ENCODE results near the gene KIAA1217. TPM values are rescaled to one million over a fixed set of nuclear protein-coding genes. Genes with fewer than 3 reads are reported as not detected.
A peak's percentile ranks its signal among the peaks of the same experiment; 100 is the strongest.

Gene KIAA1217
- total and polyA plus RNA-seq, 9 donors: 18.8 to 39.7 (median 21.8) TPM

GRCh38 chr10:24207781-24208611 lies 942 bp upstream of the KIAA1217 start:
- H3K27ac ChIP-seq (ENCODE audit: low read length): peak overlapping the region; percentile 91
- 59% methylated on average over 7 of the region's 13 CpGs for WGBS (ENCODE audit: insufficient coverage)
- no peaks in the 10 kb centered on the region for H3K27me3 ChIP-seq (ENCODE audit: control insufficient read depth, insufficient read depth, low read length)
- no peaks in the 10 kb centered on the region for H3K9me3 ChIP-seq (replicated peaks; ENCODE audit: control insufficient read depth, low read depth, low read length)
- peaks cover 29% of the 10 kb centered on the region for H3K4me1 ChIP-seq (ENCODE audit: control insufficient read depth, insufficient read depth, low read length)
- no peaks in the 10 kb centered on the region for H3K36me3 ChIP-seq (ENCODE audit: control insufficient read depth, insufficient read depth, low read length)
- peak; percentile 53 for DNase-seq
- peak overlapping the region; percentile 47 for H3K4me3 ChIP-seq (ENCODE audit: low read length)

- peak; percentile 62 for DNase-seq
- WGBS (ENCODE audit: insufficient coverage): 0% methylated on average over 2 of the region's 5 CpGs
- peaks cover 37% of the 10 kb centered on the region for H3K4me1 ChIP-seq (ENCODE audit: control insufficient read depth, insufficient read depth, low read length)
These were observed 464 bp downstream of the KIAA1217 start for GRCh38 chr10:24209432-24209771.

DNA sequence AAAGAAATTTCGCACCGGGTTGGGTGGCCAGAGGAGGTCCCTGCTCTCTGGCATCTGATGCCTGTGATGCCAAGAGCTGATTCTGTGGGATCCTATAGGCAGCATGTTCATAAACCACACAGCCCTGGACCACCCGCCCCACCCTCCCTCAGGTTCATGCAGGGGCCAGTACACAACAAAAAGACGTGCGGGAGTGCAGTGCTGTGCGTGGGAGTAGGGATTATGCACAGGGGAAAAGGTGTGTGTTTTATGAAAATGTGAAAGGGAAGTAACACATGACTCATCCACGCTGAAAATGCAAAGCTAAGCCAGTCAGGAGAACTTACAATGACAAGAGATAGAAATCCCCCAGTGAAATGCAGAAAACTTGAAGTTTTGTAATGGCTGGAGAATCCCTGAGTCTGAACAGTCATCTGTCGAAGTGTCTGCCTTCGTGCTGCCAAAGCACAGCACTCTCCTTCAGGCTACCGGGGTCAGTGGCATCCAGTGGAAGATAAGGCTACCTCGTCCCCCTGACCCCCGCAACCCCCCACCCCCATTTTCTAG lies 1.1 kb downstream of the KIAA1217 start:
- H3K9me3 ChIP-seq (replicated peaks; ENCODE audit: control insufficient read depth, low read depth, low read length): no peaks in the 10 kb centered on the region
- peaks cover 43% of the 10 kb centered on the region for H3K4me1 ChIP-seq (ENCODE audit: control insufficient read depth, insufficient read depth, low read length)
- no CpG with 5 or more reads among the region's 12 CpGs for WGBS (ENCODE audit: insufficient coverage)
- peak; percentile 78 for DNase-seq
- H3K27ac ChIP-seq (ENCODE audit: low read length): peak overlapping the region; percentile 91
- H3K36me3 ChIP-seq (ENCODE audit: control insufficient read depth, insufficient read depth, low read length): no peaks in the 10 kb centered on the region
- H3K4me3 ChIP-seq (ENCODE audit: low read length): peak overlapping the region; percentile 47
- no peaks in the 10 kb centered on the region for H3K27me3 ChIP-seq (ENCODE audit: control insufficient read depth, insufficient read depth, low read length)

More at GRCh38 chr10:24209432-24209771, 464 bp downstream of the KIAA1217 start:
- Histone ChIP-seq H3K27ac (ENCODE audit: low read length) (peak overlapping the region; percentile 91), H3K36me3 (ENCODE audit: control insufficient read depth, insufficient read depth, low read length) (no peaks in the 10 kb centered on the region), H3K9me3 (replicated peaks; ENCODE audit: control insufficient read depth, low read depth, low read length) (no peaks in the 10 kb centered on the region), H3K4me3 (ENCODE audit: low read length) (peak overlapping the region; percentile 47), H3K27me3 (ENCODE audit: control insufficient read depth, insufficient read depth, low read length) (no peaks in the 10 kb centered on the region)

GRCh38 chr10:24210501-24210900 lies 1.6 kb downstream of the KIAA1217 start:
- H3K4me3 ChIP-seq (ENCODE audit: low read length): no peak overlapping the region
- no peak overlapping the region for H3K27ac ChIP-seq (ENCODE audit: low read length)
- no peaks in the 10 kb centered on the region for H3K27me3 ChIP-seq (ENCODE audit: control insufficient read depth, insufficient read depth, low read length)
- H3K4me1 ChIP-seq (ENCODE audit: control insufficient read depth, insufficient read depth, low read length): peaks cover 48% of the 10 kb centered on the region
- DNase-seq: peak; percentile 63
- no peaks in the 10 kb centered on the region for H3K36me3 ChIP-seq (ENCODE audit: control insufficient read depth, insufficient read depth, low read length)
- no CpG with 5 or more reads among the region's 2 CpGs for WGBS (ENCODE audit: insufficient coverage)
- H3K9me3 ChIP-seq (replicated peaks; ENCODE audit: control insufficient read depth, low read depth, low read length): no peaks in the 10 kb centered on the region

DNA sequence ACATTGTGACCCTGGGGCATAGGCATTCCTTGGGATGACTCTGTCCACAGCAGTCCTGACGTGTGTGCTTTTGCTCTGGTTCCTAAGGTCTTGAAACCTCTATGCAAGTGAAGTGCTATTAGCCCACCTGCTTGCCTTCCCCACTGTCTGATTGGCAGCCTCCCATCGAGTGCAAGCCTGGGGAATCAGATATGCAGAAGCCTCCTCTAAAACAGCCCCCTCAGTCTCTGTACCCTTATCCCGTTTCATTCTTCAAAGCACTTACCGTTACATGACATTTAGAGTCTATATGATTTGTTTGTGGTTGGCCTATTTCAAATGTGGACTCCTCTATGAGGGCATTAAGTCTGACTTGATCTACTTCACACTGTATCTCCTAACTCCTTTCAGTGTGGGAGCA lies 4.3 kb downstream of the KIAA1217 start:
- H3K9me3 ChIP-seq (replicated peaks; ENCODE audit: control insufficient read depth, low read depth, low read length): no peaks in the 10 kb centered on the region
- DNase-seq: no peak
- WGBS (ENCODE audit: insufficient coverage): 100% methylated on average over 1 of the region's 4 CpGs
- H3K36me3 ChIP-seq (ENCODE audit: control insufficient read depth, insufficient read depth, low read length): no peaks in the 10 kb centered on the region
- no peaks in the 10 kb centered on the region for H3K27me3 ChIP-seq (ENCODE audit: control insufficient read depth, insufficient read depth, low read length)
- H3K27ac ChIP-seq (ENCODE audit: low read length): no peak overlapping the region
- H3K4me3 ChIP-seq (ENCODE audit: low read length): no peak overlapping the region
- H3K4me1 ChIP-seq (ENCODE audit: control insufficient read depth, insufficient read depth, low read length): peaks cover 40% of the 10 kb centered on the region

DNA sequence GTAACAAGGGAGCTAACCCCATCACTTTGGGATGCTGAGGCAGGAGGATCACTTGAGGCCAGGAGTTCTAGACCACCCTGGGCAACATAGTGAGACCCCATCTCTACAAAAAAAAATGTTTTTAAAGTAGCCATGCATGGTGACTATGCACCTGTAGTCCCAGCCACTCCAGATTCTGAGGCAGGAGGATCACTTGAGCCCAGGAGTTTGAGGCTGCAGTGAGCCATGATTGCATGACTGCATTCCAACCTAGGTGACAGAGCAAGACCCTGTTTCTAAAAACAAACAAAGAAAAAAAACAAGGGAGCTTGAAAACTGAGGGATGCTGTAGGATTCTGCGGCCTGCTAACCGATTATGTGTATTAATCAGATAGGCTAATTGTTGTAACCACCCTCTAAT lies 4.9 kb downstream of the KIAA1217 start:
- H3K4me3 ChIP-seq (ENCODE audit: low read length): no peak overlapping the region
- H3K36me3 ChIP-seq (ENCODE audit: control insufficient read depth, insufficient read depth, low read length): no peaks in the 10 kb centered on the region
- no peak for DNase-seq
- no peak overlapping the region for H3K27ac ChIP-seq (ENCODE audit: low read length)
- H3K27me3 ChIP-seq (ENCODE audit: control insufficient read depth, insufficient read depth, low read length): no peaks in the 10 kb centered on the region
- H3K9me3 ChIP-seq (replicated peaks; ENCODE audit: control insufficient read depth, low read depth, low read length): no peaks in the 10 kb centered on the region
- peaks cover 36% of the 10 kb centered on the region for H3K4me1 ChIP-seq (ENCODE audit: control insufficient read depth, insufficient read depth, low read length)
- WGBS (ENCODE audit: insufficient coverage): 100% methylated on average over 1 of the region's 2 CpGs

- peak; percentile 39 for DNase-seq
- no peak overlapping the region for H3K4me3 ChIP-seq (ENCODE audit: low read length)
- H3K4me1 ChIP-seq (ENCODE audit: control insufficient read depth, insufficient read depth, low read length): peaks cover 36% of the 10 kb centered on the region
These were observed 5.8 kb downstream of the KIAA1217 start for GRCh38 chr10:24214762-24215161.

DNA sequence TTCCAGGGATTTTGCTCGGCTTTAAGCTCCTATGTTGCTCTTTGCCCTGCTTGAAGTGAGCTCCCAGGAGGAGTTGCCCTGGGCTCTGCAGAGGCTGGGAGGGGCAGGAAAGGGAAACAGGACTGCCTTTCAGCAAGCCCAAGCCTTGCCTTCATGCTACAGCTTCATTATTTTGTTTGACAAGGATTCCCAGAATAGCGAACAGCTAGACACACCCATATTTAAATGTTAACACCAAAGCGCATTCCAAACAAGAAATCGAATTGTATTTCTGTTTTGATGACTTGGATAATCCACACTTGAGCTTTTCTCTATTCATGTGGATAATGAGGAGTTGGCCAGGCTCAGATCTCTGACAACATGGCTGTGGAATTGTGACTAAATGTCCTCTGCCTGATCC lies 6.3 kb downstream of the KIAA1217 start:
- 44% methylated on average over 1 of the region's 4 CpGs for WGBS (ENCODE audit: insufficient coverage)
- Histone ChIP-seq H3K27ac (ENCODE audit: low read length) (peak overlapping the region; percentile 63), H3K4me1 (ENCODE audit: control insufficient read depth, insufficient read depth, low read length) (peaks cover 32% of the 10 kb centered on the region), H3K36me3 (ENCODE audit: control insufficient read depth, insufficient read depth, low read length) (peaks cover 7% of the 10 kb centered on the region), H3K4me3 (ENCODE audit: low read length) (no peak overlapping the region), H3K9me3 (replicated peaks; ENCODE audit: control insufficient read depth, low read depth, low read length) (no peaks in the 10 kb centered on the region), H3K27me3 (ENCODE audit: control insufficient read depth, insufficient read depth, low read length) (no peaks in the 10 kb centered on the region)
- no peak for DNase-seq

More at GRCh38 chr10:24214762-24215161, 5.8 kb downstream of the KIAA1217 start:
- Histone ChIP-seq H3K9me3 (replicated peaks; ENCODE audit: control insufficient read depth, low read depth, low read length) (no peaks in the 10 kb centered on the region), H3K27me3 (ENCODE audit: control insufficient read depth, insufficient read depth, low read length) (no peaks in the 10 kb centered on the region), H3K27ac (ENCODE audit: low read length) (peak overlapping the region; percentile 63), H3K36me3 (ENCODE audit: control insufficient read depth, insufficient read depth, low read length) (peaks cover 3% of the 10 kb centered on the region)
- WGBS (ENCODE audit: insufficient coverage): 65% methylated on average over 5 of the region's 5 CpGs

GRCh38 chr10:24215603-24216002 lies 6.7 kb downstream of the KIAA1217 start:
- DNase-seq: no peak
- H3K4me1 ChIP-seq (ENCODE audit: control insufficient read depth, insufficient read depth, low read length): peaks cover 28% of the 10 kb centered on the region
- H3K36me3 ChIP-seq (ENCODE audit: control insufficient read depth, insufficient read depth, low read length): peaks cover 7% of the 10 kb centered on the region
- H3K4me3 ChIP-seq (ENCODE audit: low read length): no peak overlapping the region
- no peaks in the 10 kb centered on the region for H3K9me3 ChIP-seq (replicated peaks; ENCODE audit: control insufficient read depth, low read depth, low read length)
- no peaks in the 10 kb centered on the region for H3K27me3 ChIP-seq (ENCODE audit: control insufficient read depth, insufficient read depth, low read length)
- H3K27ac ChIP-seq (ENCODE audit: low read length): peak overlapping the region; percentile 22
- 48% methylated on average over 5 of the region's 5 CpGs for WGBS (ENCODE audit: insufficient coverage)

- no peak overlapping the region for H3K27ac ChIP-seq (ENCODE audit: low read length)
- H3K36me3 ChIP-seq (ENCODE audit: control insufficient read depth, insufficient read depth, low read length): peaks cover 20% of the 10 kb centered on the region
- H3K9me3 ChIP-seq (replicated peaks; ENCODE audit: control insufficient read depth, low read depth, low read length): no peaks in the 10 kb centered on the region
- no peak overlapping the region for H3K4me3 ChIP-seq (ENCODE audit: low read length)
- 83% methylated on average over 1 of the region's 3 CpGs for WGBS (ENCODE audit: insufficient coverage)
- H3K4me1 ChIP-seq (ENCODE audit: control insufficient read depth, insufficient read depth, low read length): peaks cover 9% of the 10 kb centered on the region
- H3K27me3 ChIP-seq (ENCODE audit: control insufficient read depth, insufficient read depth, low read length): no peaks in the 10 kb centered on the region
- DNase-seq: no peak
These were observed 11.0 kb downstream of the KIAA1217 start for GRCh38 chr10:24219963-24220362.
